ENCODE measurements around the gene PDE8A. TPM values are rescaled to one million over a fixed set of nuclear protein-coding genes. Genes with fewer than 3 reads are reported as not detected.

The PDE8A gene
- total RNA-seq, 1 experiment from 2014 or later, result 44.2 TPM

GRCh38 chr15:84942456-84942855 is 39.2 kb upstream of the PDE8A start:
- BruUV-seq (replicated peaks), result no TSS peak
- Histone ChIP-seq H3F3A (ENCODE audit: low read length, unreplicated experiment) (no peaks in the 10 kb centered on the region), H3K9me2 (replicated peaks; ENCODE audit: low read length) (no peaks in the 10 kb centered on the region), H4K20me1 (ENCODE audit: low read length) (no peaks in the 10 kb centered on the region), H2AFZ (ENCODE audit: low read length) (no peak overlapping the region), H3K79me2 (ENCODE audit: low read length) (no peaks in the 10 kb centered on the region), H3K27me3 (ENCODE audit: low read length) (no peaks in the 10 kb centered on the region), H3K4me1 (ENCODE audit: insufficient read depth, low read length) (peaks cover 10% of the 10 kb centered on the region), H3K27ac (ENCODE audit: low read length) (no peak overlapping the region), H3K4me2 (ENCODE audit: low read length) (no peak overlapping the region), H3K9ac (ENCODE audit: low read length) (no peak overlapping the region), H3K4me3 (ENCODE audit: low read length) (no peak overlapping the region), H3K9me3 (ENCODE audit: low read length) (no peaks in the 10 kb centered on the region), H3K36me3 (ENCODE audit: low read depth, low read length) (no peaks in the 10 kb centered on the region)
- ChIA-PET POLR2A (ENCODE audit: unreplicated experiment) (no interaction called here), CTCF (no interaction called here)
- TF ChIP-seq EZH2 (IDR thresholded peaks at IDR 0.05; ENCODE audit: low read length, unreplicated experiment) (no peak), CTCF (conservative IDR thresholded peaks at IDR 0.05; ENCODE audit: low read depth, low read length) (no peak)
- ATAC-seq (no peak), DNase-seq (no peak)
- intact Hi-C loops (cut with micrococcal nuclease), result no loop called here

DNA sequence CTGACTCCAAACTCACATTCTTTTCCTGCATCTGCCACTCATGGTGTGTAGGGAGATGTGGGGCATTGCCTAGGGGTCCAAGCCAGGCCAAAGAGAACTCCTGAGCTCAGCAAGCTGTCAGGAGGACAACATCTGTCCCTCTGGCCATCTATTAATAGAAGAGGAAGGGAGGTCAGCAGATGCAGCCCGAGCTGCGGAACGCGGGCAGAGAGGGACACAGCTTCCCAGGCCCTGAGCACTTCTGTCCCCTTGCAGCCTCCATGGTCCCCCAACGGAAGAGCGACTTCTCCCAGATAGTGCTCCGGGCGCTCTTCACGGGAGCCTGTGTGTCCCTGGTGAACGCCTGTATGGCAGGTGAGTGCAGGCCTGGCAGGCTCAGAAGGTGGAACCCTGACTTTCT is 37.3 kb upstream of the PDE8A start:
- TF ChIP-seq EZH2phosphoT487 (IDR thresholded peaks at IDR 0.05; ENCODE audit: borderline replicate concordance, low read length) (no peak), EZH2 (IDR thresholded peaks at IDR 0.05; ENCODE audit: low read length, unreplicated experiment) (no peak)
- Histone ChIP-seq H3K9ac (ENCODE audit: low read length) (no peak overlapping the region), H4K20me1 (ENCODE audit: low read length) (no peaks in the 10 kb centered on the region), H2AFZ (ENCODE audit: low read length) (no peak overlapping the region), H3K9me2 (replicated peaks; ENCODE audit: low read length) (no peaks in the 10 kb centered on the region), H3K4me1 (ENCODE audit: insufficient read depth, low read length) (peaks cover 29% of the 10 kb centered on the region), H3K4me2 (ENCODE audit: low read length) (no peak overlapping the region), H3K9me3 (ENCODE audit: low read length) (no peaks in the 10 kb centered on the region), H3K4me3 (ENCODE audit: low read length) (no peak overlapping the region), H3K79me2 (ENCODE audit: low read length) (no peaks in the 10 kb centered on the region), H3K27me3 (ENCODE audit: low read length) (no peaks in the 10 kb centered on the region), H3K27ac (ENCODE audit: low read length) (no peak overlapping the region), H3K36me3 (ENCODE audit: low read depth, low read length) (no peaks in the 10 kb centered on the region), H3F3A (ENCODE audit: low read length, unreplicated experiment) (no peaks in the 10 kb centered on the region)
- DNase-seq, result no peak
- no peak for ATAC-seq
- intact Hi-C loops (cut with micrococcal nuclease), result no loop called here
- ChIA-PET POLR2A (ENCODE audit: unreplicated experiment) (no interaction called here), CTCF (no interaction called here)
- no TSS peak for BruUV-seq (replicated peaks)

- DNase-seq, result no peak
- Histone ChIP-seq H3F3A (ENCODE audit: low read length, unreplicated experiment) (no peaks in the 10 kb centered on the region), H3K9ac (ENCODE audit: low read length) (no peak overlapping the region), H3K9me3 (ENCODE audit: low read length) (no peaks in the 10 kb centered on the region), H3K4me3 (ENCODE audit: low read length) (no peak overlapping the region), H3K9me2 (replicated peaks; ENCODE audit: low read length) (no peaks in the 10 kb centered on the region), H3K4me1 (ENCODE audit: insufficient read depth, low read length) (peaks cover 30% of the 10 kb centered on the region), H3K4me2 (ENCODE audit: low read length) (no peak overlapping the region), H3K27ac (ENCODE audit: low read length) (no peak overlapping the region), H3K79me2 (ENCODE audit: low read length) (no peaks in the 10 kb centered on the region), H4K20me1 (ENCODE audit: low read length) (no peaks in the 10 kb centered on the region), H3K27me3 (ENCODE audit: low read length) (no peaks in the 10 kb centered on the region), H3K36me3 (ENCODE audit: low read depth, low read length) (no peaks in the 10 kb centered on the region), H2AFZ (ENCODE audit: low read length) (no peak overlapping the region)
- no TSS peak for BruUV-seq (replicated peaks)
- ATAC-seq, result no peak
- TF ChIP-seq CTCF (conservative IDR thresholded peaks at IDR 0.05; ENCODE audit: low read depth, low read length) (no peak), EZH2 (IDR thresholded peaks at IDR 0.05; ENCODE audit: low read length, unreplicated experiment) (no peak), EZH2phosphoT487 (IDR thresholded peaks at IDR 0.05; ENCODE audit: borderline replicate concordance, low read length) (no peak)
- intact Hi-C loops (cut with micrococcal nuclease), result no loop called here
- POLR2A ChIA-PET (ENCODE audit: unreplicated experiment), result no interaction called here
- CTCF ChIA-PET, result no interaction called here
Observed at GRCh38 chr15:84944861-84945260, 36.8 kb upstream of the PDE8A start.

Data from PC-3 (cell line).